Esophagus (tissue), 2 donors: ENCODE data around the gene LRCH2. TPM values are rescaled to one million over a fixed set of nuclear protein-coding genes. Genes with fewer than 3 reads are reported as not detected.

Experiments used
- H3K27ac ChIP-seq, 2 donors: one replicate each; pipeline ENCODE4 v1.5.1; 2013; ENCODE audit warnings: low read depth in 2 of 2, mild to moderate bottlenecking in 2 of 2, inconsistent platforms in 1 of 2, low read length in 1 of 2, moderate library complexity in 1 of 2
- H3K27me3 ChIP-seq, 2 donors: one replicate each; pipeline ENCODE4 v1.6.1; 2013; ENCODE audit warnings: low read length in 2 of 2, control low read depth in 1 of 2, mild to moderate bottlenecking in 1 of 2; ENCODE audit not compliant: insufficient read depth in 2 of 2, control insufficient read depth in 1 of 2
- H3K36me3 ChIP-seq, 2 donors: one replicate each; pipeline ENCODE4 v1.6.1; 2013; ENCODE audit warnings: low read length in 1 of 2; ENCODE audit not compliant: control insufficient read depth in 2 of 2, insufficient read depth in 2 of 2
- H3K4me1 ChIP-seq, 2 donors: one replicate each; pipeline ENCODE4 v1.6.1; 2013; ENCODE audit warnings: low read length in 1 of 2; ENCODE audit not compliant: control insufficient read depth in 2 of 2, insufficient read depth in 2 of 2
- H3K4me3 ChIP-seq, 2 donors: one replicate each; pipeline ENCODE4 v1.5.1; 2013; ENCODE audit warnings: low read length in 2 of 2, mild to moderate bottlenecking in 2 of 2, low read depth in 1 of 2, moderate library complexity in 1 of 2
- H3K9me3 ChIP-seq, 2 donors: one replicate each; pipeline ENCODE4 v1.6.1; 2013; ENCODE audit warnings: mild to moderate bottlenecking in 2 of 2, low read depth in 1 of 2, low read length in 1 of 2, moderate library complexity in 1 of 2; ENCODE audit not compliant: control insufficient read depth in 2 of 2, insufficient read depth in 1 of 2
- WGBS, 2 donors: extraction: QIAGEN DNeasy Blood & Tissue Kit; methylation state at CpG; one replicate each; pipeline ENCODE4 v1.1.7; 2013; 5-methylcytosine and 5-hydroxymethylcytosine counted together
- polyA plus RNA-seq, 2 donors: library from polyadenylated mRNA; stranded (reverse); fragments of 200-250 nt; gene quantifications; one replicate each; pipeline ENCODE4 v1.2.3, GENCODE V29; 2013
- donor health status: healthy with polysubstance abuse.
- donor health status: Bipolar disorder and iron deficiency.

The LRCH2 gene, protein sequence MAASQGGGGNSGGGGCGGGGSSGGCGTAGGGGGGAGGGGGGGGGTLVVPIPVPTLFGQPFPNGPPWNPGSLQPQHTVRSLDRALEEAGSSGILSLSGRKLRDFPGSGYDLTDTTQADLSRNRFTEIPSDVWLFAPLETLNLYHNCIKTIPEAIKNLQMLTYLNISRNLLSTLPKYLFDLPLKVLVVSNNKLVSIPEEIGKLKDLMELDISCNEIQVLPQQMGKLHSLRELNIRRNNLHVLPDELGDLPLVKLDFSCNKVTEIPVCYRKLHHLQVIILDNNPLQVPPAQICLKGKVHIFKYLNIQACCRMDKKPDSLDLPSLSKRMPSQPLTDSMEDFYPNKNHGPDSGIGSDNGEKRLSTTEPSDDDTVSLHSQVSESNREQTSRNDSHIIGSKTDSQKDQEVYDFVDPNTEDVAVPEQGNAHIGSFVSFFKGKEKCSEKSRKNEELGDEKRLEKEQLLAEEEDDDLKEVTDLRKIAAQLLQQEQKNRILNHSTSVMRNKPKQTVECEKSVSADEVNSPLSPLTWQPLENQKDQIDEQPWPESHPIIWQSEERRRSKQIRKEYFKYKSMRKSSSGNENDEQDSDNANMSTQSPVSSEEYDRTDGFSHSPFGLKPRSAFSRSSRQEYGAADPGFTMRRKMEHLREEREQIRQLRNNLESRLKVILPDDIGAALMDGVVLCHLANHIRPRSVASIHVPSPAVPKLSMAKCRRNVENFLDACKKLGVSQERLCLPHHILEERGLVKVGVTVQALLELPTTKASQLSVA
- polyA plus RNA-seq, result under 1 TPM; 0.35 to 0.45 TPM

- Histone ChIP-seq H3K27ac (peak within 1 kb of the TSS; percentile 7 to 21), H3K27me3 (peaks cover 0 to 13% of the 10 kb centered on the region in 2 donors), H3K4me3 (peak within 1 kb of the TSS; percentile 37 to 51), H3K9me3 (no peaks in the 10 kb centered on the region), H3K36me3 (no peaks in the 10 kb centered on the region), H3K4me1 (no peaks in the 10 kb centered on the region)
- 5 to 12% methylated on average over 54 to 59 of the region's 59 CpGs for WGBS, 2 donors
These were observed at the start of gene LRCH2 for GRCh38 chrX:115233497-115234455. Gene LRCH2, minus strand, starts transcription at chrX:115234096. Its CDS starts 55 bp downstream, at chrX:115234041.

DNA sequence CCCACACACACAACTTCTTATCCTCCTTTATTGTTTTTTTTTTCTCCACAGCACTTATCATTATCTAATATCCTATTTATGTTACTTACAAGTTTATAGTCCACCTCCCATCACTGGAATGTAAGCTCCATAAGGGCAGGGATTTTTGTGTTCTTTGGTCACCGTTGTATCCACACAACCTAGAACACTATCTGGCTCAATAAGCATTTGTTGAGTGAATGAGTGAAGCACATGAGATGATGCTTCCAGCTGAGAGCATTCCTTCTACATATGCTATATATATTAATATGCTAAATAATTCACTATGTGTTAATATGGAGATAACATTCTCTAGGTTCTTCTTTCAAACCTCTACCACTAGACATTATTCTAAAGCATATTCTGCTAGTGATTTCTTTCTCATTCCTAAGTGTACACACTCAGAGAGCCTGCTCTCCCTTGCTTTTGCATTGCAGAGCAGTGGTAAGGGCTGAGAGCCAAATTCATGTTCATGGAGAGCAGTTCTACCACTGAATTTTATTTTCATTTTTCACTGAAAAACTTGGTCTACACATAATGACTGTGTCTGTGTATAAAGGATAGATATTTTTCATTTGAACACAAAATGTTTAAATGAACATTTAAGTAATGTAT is 35.3 kb upstream of the LRCH2 start:
- no peaks in the 10 kb centered on the region for H3K27me3 ChIP-seq
- 81 to 83% methylated on average over 1 of the region's 1 CpG for WGBS, 2 donors

GRCh38 chrX:115268421-115268820 is 34.5 kb upstream of the LRCH2 start:
- no peaks in the 10 kb centered on the region for H3K27me3 ChIP-seq
- no peak overlapping the region for H3K27ac ChIP-seq
- no peaks in the 10 kb centered on the region for H3K4me1 ChIP-seq
- no peak overlapping the region for H3K4me3 ChIP-seq
- no peaks in the 10 kb centered on the region for H3K9me3 ChIP-seq
- WGBS, 2 donors, result 37 to 53% methylated on average over 3 of the region's 3 CpGs
- H3K36me3 ChIP-seq, result no peaks in the 10 kb centered on the region

More for the DNA sequence above, 35.3 kb upstream of the LRCH2 start:
- Histone ChIP-seq H3K9me3 (no peaks in the 10 kb centered on the region), H3K4me3 (no peak overlapping the region), H3K27ac (no peak overlapping the region), H3K36me3 (no peaks in the 10 kb centered on the region), H3K4me1 (no peaks in the 10 kb centered on the region)

GRCh38 chrX:115266300-115266699 is 32.4 kb upstream of the LRCH2 start:
- H3K4me3 ChIP-seq, result no peak overlapping the region
- WGBS, 2 donors, result 44 to 57% methylated on average over 2 of the region's 2 CpGs
- H3K36me3 ChIP-seq, result no peaks in the 10 kb centered on the region
- H3K9me3 ChIP-seq, result no peaks in the 10 kb centered on the region
- peaks cover 0 to 2% of the 10 kb centered on the region in 2 donors for H3K27me3 ChIP-seq
- H3K4me1 ChIP-seq, result no peaks in the 10 kb centered on the region
- H3K27ac ChIP-seq, result no peak overlapping the region

GRCh38 chrX:115264009-115264408 is 30.1 kb upstream of the LRCH2 start:
- Histone ChIP-seq H3K9me3 (no peaks in the 10 kb centered on the region), H3K4me1 (no peaks in the 10 kb centered on the region), H3K36me3 (no peaks in the 10 kb centered on the region), H3K27me3 (peaks cover 0 to 2% of the 10 kb centered on the region in 2 donors), H3K27ac (no peak overlapping the region), H3K4me3 (no peak overlapping the region)
- WGBS, 2 donors, result 80 to 97% methylated on average over 2 of the region's 2 CpGs

GRCh38 chrX:115261148-115261547 is 27.3 kb upstream of the LRCH2 start:
- Histone ChIP-seq H3K4me3 (no peak overlapping the region), H3K4me1 (no peaks in the 10 kb centered on the region), H3K36me3 (no peaks in the 10 kb centered on the region), H3K9me3 (no peaks in the 10 kb centered on the region), H3K27ac (no peak overlapping the region), H3K27me3 (peaks cover 0 to 2% of the 10 kb centered on the region in 2 donors)
- WGBS, 2 donors, result 67 to 71% methylated on average over 2 of the region's 2 CpGs

DNA sequence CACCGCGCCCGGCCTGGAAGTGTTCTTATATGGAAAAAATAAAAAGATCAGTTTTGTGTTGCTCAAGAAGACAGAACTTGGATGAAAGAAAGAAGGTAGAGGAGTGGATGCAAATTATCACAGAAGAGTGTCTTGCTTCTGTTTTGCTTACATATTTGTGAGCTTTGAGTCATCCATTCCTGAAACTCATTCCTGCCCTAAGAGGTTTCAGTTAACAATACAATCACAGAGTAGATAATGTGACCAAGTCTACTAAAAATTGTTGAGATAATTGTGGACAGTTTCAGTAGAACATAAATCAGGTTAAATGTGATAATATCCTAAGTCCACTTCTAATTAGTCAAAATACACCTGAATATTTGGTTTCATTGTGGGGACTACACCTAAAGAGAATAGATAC is 26.4 kb upstream of the LRCH2 start:
- Histone ChIP-seq H3K36me3 (no peaks in the 10 kb centered on the region), H3K27me3 (peaks cover 0 to 2% of the 10 kb centered on the region in 2 donors), H3K4me1 (no peaks in the 10 kb centered on the region), H3K27ac (no peak overlapping the region), H3K4me3 (no peak overlapping the region), H3K9me3 (no peaks in the 10 kb centered on the region)
- WGBS, 2 donors, result 96 to 97% methylated on average over 3 of the region's 3 CpGs

- Histone ChIP-seq H3K27me3 (peaks cover 0 to 2% of the 10 kb centered on the region in 2 donors), H3K27ac (no peak overlapping the region), H3K9me3 (no peaks in the 10 kb centered on the region), H3K36me3 (no peaks in the 10 kb centered on the region), H3K4me1 (no peaks in the 10 kb centered on the region), H3K4me3 (no peak overlapping the region)
- WGBS, 2 donors, result 45 to 49% methylated on average over 3 of the region's 3 CpGs
These were observed 25.5 kb upstream of the LRCH2 start for GRCh38 chrX:115259238-115259875.
